Panc1 (cell line): Measurements from ENCODE around the gene DELE1. TPM values are rescaled to one million over a fixed set of nuclear protein-coding genes. Genes with fewer than 3 reads are reported as not detected.

ENCODE experiments used
- ATAC-seq: fragments of 200-7000 bp; cut with Tn5 transposase; 2 replicates; pipeline ENCODE4 v1.9.1; 2020; ENCODE audit warnings: mild to moderate bottlenecking, moderate library complexity
- BruUV-seq: library from RNA; stranded (reverse); fragments of 400-500 nt; replicated peaks from 2 replicates; lab custom pipeline; 2021; lab: Mats Ljungman, UMichigan
- CTCF ChIA-PET: fragments of 300-600 bp; sonication (Branson Sonifier 250); formaldehyde crosslinking; loops from one replicate; lab custom pipeline; 2022; ENCODE audit warnings: antibody characterized with exemption; lab: Charles Lee
- POLR2A ChIA-PET: fragments of 300-600 bp; sonication (Branson Sonifier 250); formaldehyde crosslinking; loops from one replicate; lab custom pipeline; 2022; ENCODE audit warnings: antibody characterized with exemption; lab: Charles Lee
- DNase-seq: peaks from one replicate; pipeline ENCODE4 v3.0.0-alpha.2; 2010; ENCODE audit warnings: low read depth, low spot score
- H3K27ac ChIP-seq: 2 replicates; pipeline ENCODE4 v1.5.1; 2011; ENCODE audit warnings: mild to moderate bottlenecking, low read length, inconsistent platforms
- H3K27me3 ChIP-seq: fragments of 200-500 bp; sonication (Bioruptor generic); 2 replicates; pipeline ENCODE4 v1.6.0; 2014; ENCODE audit warnings: low read length, inconsistent platforms; ENCODE audit not compliant: control insufficient read depth, insufficient read depth
- H3K36me3 ChIP-seq: fragments of 200-500 bp; sonication (Bioruptor generic); 2 replicates; pipeline ENCODE4 v1.5.1; 2014; ENCODE audit warnings: inconsistent platforms, mild to moderate bottlenecking, low read length, moderate library complexity; ENCODE audit not compliant: control insufficient read depth, insufficient read depth
- H3K4me1 ChIP-seq: 2 replicates; pipeline ENCODE4 v1.5.1; 2011; ENCODE audit warnings: inconsistent platforms, mild to moderate bottlenecking, low read length, moderate library complexity; ENCODE audit not compliant: control insufficient read depth, insufficient read depth
- H3K4me3 ChIP-seq, 2 experiments: 2 replicates each; pipeline ENCODE4 v1.5.1; 2011 to 2012; ENCODE audit warnings: low read depth in 2 of 2, low read length in 2 of 2, mild to moderate bottlenecking in 2 of 2, inconsistent platforms in 1 of 2, moderate library complexity in 1 of 2
- H3K9me3 ChIP-seq: fragments of 200-500 bp; sonication (Bioruptor generic); 2 replicates; pipeline ENCODE4 v1.5.1; 2014; ENCODE audit warnings: low read depth, mild to moderate bottlenecking, inconsistent platforms, low read length, moderate library complexity; ENCODE audit not compliant: control insufficient read depth, insufficient read depth
- CTCF ChIP-seq: fragments of 450-650 bp; IDR thresholded peaks from 2 replicates; pipeline ENCODE4 v1.5.1; 2017; ENCODE audit warnings: mild to moderate bottlenecking
- POLR2AphosphoS5 ChIP-seq: IDR thresholded peaks from 2 replicates; pipeline ENCODE4 v1.6.1; 2012; ENCODE audit warnings: mild to moderate bottlenecking, low read depth, low read length, moderate library complexity
- REST ChIP-seq, 2 experiments: IDR thresholded peaks; 2 replicates each; pipeline ENCODE4 v1.6.1; 2011 to 2012; ENCODE audit warnings: low read depth in 2 of 2, control low read depth in 1 of 2, low read length in 1 of 2, mild to moderate bottlenecking in 1 of 2, moderate library complexity in 1 of 2; ENCODE audit not compliant: insufficient read depth in 1 of 2
- SIN3A ChIP-seq: IDR thresholded peaks from 2 replicates; pipeline ENCODE4 v1.6.1; 2012; ENCODE audit warnings: low read depth, mild to moderate bottlenecking, low read length, moderate library complexity, borderline replicate concordance; ENCODE audit not compliant: insufficient read depth
- TCF7L2 ChIP-seq: IDR thresholded peaks from 2 replicates; pipeline ENCODE4 v1.6.1; 2011; ENCODE audit warnings: mild to moderate bottlenecking, low read depth, low read length, inconsistent platforms
- in situ Hi-C: cut with HindIII; loops from 2 replicates; pipeline ENCODE4 v1.10.0; 2016; ENCODE audit warnings: low sequenced_read_pairs, low pct_unique_long_range_greater_than_20kb
- intact Hi-C: fragments of 100-400 bp; cut with micrococcal nuclease; formaldehyde crosslinking; loops from one replicate; pipeline ENCODE4 v1.10.0; 2022; ENCODE audit not compliant: unreplicated experiment
- total RNA-seq: library from RNA; stranded (reverse); gene quantifications from one replicate; pipeline ENCODE4 v1.2.1, GENCODE V29; 2021; ENCODE audit not compliant: unreplicated experiment

Gene DELE1
- total RNA-seq, 1 experiment from 2014 or later: 78.4 TPM

- ChIA-PET CTCF (interaction anchor here (0.5 kb wide), 1 partner anchor 508 kb away, joined by 3 read pairs; no protein-coding TSS in a partner anchor), POLR2A (no interaction called here)
- H3K36me3 ChIP-seq: no peaks in the 10 kb centered on the region
- H3K27ac ChIP-seq: no peak overlapping the region
- in situ Hi-C loops (no loop called here), intact Hi-C loops (no loop called here)
- H3K4me1 ChIP-seq: no peaks in the 10 kb centered on the region
- no peak for TF ChIP-seq CTCF
- TF ChIP-seq SIN3A: no peak
- TF ChIP-seq TCF7L2: no peak
- TF ChIP-seq POLR2AphosphoS5: no peak; the same call in none of the 2 replicates
- TF ChIP-seq REST (IDR thresholded peaks at IDR 0.05; ENCODE audit: insufficient read depth in 1 of 2, low read depth in 2 of 2, low read length in 1 of 2): no peak
- no peak overlapping the region for H3K4me3 ChIP-seq
- BruUV-seq: no TSS peak
- no peaks in the 10 kb centered on the region for H3K27me3 ChIP-seq
- ATAC-seq (no peak), DNase-seq (no peak)
- H3K9me3 ChIP-seq: no peaks in the 10 kb centered on the region
Measured at GRCh38 chr5:141941307-141941706, 17.6 kb downstream of the DELE1 start.

GRCh38 chr5:141941779-141942178 is 18.1 kb downstream of the DELE1 start:
- Histone ChIP-seq H3K9me3 (no peaks in the 10 kb centered on the region), H3K4me3 (no peak overlapping the region), H3K27me3 (no peaks in the 10 kb centered on the region), H3K27ac (no peak overlapping the region), H3K4me1 (no peaks in the 10 kb centered on the region), H3K36me3 (no peaks in the 10 kb centered on the region)
- ChIA-PET CTCF (no interaction called here), POLR2A (no interaction called here)
- BruUV-seq: no TSS peak
- TF ChIP-seq TCF7L2 (no peak), REST (IDR thresholded peaks at IDR 0.05; ENCODE audit: insufficient read depth in 1 of 2, low read depth in 2 of 2, low read length in 1 of 2) (no peak), CTCF (no peak), SIN3A (no peak), POLR2AphosphoS5 (no peak)
- in situ Hi-C loops (no loop called here), intact Hi-C loops (no loop called here)
- ATAC-seq: no peak
- no peak for DNase-seq
